Kidney glomerular epithelial cell (primary cell): ENCODE results near the gene MMS22L.
"Not testable (repeated sequence)": the region's sequence is repeated elsewhere in the genome, so short reads cannot be mapped to it uniquely, and the experiment has no call there.

ENCODE experiments used
- DNase-seq: peaks from one replicate; lab custom pipeline; 2025; lab: John Stamatoyannopoulos, UW

MMS22L gene

DNA sequence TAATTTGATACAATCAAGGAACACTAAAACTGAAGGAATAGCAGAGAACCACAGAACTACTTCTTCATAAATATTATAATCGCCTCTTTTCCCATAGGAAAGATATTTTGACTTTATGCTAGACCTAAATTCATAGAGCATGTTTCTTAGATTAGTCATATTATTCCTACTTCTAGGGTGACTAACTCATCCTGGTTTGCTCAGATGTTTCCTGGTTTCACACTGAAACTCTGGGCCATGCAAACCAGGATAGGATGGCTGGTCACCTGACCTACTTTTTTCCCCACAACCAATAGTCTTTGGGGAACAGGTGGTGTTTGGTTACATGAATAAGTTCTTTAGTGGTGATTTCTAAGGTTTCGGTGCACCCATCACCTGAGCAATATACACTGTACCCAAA lies 42.8 kb downstream of the MMS22L start:
- peak; percentile 15 for DNase-seq

GRCh38 chr6:97231911-97232310 lies 51.1 kb downstream of the MMS22L start:
- DNase-seq, result no peak

GRCh38 chr6:97222903-97223302 lies 60.1 kb downstream of the MMS22L start:
- no peak for DNase-seq

DNA sequence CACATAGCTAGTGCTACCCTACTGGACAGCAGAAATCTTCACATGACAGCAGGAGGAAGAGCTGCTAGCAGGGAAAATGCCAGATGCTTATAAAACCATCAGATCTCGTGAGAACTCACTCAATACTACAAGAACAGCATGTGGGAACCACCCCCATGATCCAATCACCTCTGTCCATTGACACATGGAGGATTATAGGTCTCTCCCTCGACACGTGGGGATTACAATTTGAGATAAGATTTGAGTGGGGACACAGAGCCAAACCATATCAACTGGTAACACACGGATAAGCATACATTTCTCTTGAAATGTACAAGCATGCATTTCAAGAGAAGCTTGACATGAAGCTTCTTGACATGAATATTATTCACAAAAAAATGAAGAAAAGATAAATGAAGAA lies 64.1 kb downstream of the MMS22L start:
- no peak for DNase-seq

DNA sequence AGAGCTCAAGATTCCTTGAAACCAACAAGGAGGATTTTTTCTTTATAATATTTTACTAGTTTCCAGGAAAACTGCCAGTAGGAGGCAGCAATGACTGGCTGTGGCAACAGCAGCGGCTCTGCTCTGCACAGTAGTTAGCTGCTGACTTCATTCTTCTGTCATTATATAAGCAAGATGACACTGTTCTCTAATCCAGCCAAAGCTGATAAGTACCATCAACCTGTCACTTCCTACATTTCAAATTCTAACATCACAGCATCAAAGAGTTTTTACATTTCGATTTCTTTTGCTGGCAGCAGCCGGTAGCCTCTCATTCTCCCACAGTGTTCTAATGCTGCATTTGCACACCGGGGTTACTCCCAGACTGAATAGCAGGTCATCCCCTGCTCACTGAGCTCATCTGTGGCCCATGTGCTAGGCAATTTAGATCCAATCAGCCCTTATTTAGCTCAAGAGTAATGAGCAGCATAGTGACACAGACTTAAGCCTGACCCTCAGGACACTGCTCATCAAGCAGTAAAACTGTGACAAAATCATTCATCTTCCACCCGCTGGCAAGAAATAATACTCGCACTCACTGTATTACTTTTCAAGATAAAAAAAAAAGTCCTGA lies 67.8 kb downstream of the MMS22L start:
- peak; percentile 64 for DNase-seq

GRCh38 chr6:97214671-97215070 lies 68.3 kb downstream of the MMS22L start:
- DNase-seq, result no peak

DNA sequence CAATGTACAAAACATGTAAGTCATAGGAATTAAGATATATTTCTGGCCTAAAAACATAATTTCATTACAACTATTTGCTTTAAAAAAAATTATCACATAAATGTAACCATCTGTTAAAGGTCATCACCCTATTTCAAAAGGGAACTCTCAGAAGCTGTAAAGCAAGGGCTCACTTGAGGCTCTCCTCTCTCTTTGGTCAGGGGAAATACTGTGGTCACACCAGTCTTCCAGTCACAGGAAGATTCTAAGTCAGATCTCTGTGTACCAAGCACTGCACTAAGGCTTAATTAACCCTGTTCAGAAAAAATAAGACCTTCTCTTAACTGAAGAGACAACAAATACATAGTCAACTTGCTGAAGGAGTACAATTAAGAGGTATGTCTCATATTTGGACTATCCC lies 75.6 kb downstream of the MMS22L start:
- no peak for DNase-seq

DNA sequence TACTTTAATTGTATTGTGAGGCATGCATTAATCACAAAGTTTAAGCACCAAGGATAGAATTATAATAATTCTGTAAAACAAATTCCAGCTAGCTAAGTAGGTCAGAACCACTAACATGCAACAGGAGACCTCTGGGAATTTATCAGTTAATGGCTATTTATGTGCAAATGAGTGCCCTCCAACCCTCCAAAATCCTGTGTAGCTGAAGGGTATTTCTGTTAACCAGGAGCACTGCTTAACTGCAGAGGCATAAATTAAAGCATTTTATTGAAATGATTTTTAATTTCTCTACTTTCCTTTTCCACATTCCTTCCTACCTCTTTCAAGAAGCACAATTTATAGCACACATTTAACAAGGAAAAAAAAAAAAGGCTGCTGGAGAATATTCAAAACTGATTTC lies 77.0 kb downstream of the MMS22L start:
- DNase-seq, result no peak

DNA sequence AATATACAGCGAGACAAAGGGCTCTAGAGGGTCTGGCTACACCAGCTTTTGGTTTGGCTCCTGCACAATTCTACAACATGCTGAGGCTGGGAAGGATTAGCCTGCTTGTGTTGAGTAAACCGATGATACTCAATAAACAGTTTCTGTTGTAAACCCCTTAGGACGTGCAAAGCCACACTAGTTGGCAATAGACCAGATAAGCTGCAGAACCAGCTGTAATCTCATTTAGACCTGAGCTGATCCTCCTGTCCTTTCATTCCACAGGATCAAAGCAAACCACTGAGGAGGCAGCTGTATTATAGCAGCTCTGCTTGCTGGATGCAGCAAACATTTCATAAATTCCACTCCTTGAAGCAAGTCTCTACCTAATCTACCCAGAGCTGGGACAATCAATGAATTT lies 79.7 kb downstream of the MMS22L start:
- no peak for DNase-seq

DNA sequence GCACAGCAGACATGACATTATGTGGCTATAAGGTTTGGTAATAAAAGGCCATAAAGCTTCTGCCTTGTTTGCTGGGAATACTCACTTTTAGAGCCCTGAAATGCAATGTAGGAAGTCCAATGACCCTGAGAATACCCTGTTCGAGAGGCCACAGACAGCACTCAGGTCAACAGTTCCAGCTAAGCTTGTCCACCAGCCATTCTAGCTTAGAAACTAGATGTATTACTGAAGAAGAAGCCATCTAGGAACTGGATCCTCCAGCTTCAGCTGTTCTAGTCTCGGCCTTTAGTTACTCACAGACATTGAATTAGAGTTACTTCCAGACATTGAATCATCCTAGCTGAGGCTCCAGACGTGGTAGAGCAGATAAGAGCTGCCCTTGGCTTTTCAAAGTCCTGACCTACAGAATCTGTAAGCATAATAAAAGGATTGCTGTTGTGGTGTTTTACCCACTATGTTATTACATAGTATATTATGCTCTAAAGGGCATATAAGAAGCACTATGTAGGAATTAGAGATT lies 84.9 kb downstream of the MMS22L start:
- no peak for DNase-seq

- DNase-seq, result no peak
Observed at GRCh38 chr6:97195117-97195516, 87.9 kb downstream of the MMS22L start.

- no peak for DNase-seq
Observed at GRCh38 chr6:97189767-97190166, 93.2 kb downstream of the MMS22L start.

DNA sequence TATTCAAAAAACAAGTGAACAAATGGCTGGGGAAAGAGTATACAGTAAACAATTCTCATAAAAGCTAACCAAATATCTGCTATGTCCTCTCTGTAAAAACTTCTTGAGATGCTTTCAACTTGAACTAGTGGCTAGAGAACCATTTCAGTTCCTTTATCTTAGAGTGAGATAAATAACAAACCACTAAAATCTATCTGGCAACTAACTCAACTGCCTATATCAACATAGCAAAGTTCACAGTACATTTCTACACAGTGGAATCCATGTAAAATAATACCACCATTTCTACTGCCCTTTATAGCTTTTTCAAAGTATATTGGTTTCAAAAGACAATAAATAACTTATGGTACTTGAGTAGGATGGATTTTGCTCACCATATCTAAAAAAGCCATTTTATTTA lies 95.1 kb downstream of the MMS22L start:
- DNase-seq, result no peak

GRCh38 chr6:97186416-97186999 lies 96.5 kb downstream of the MMS22L start:
- peak; percentile 64 for DNase-seq

- peak; percentile 80 for DNase-seq
Observed at GRCh38 chr6:97177905-97178304, 105.1 kb downstream of the MMS22L start.

GRCh38 chr6:97176468-97176867 lies 106.5 kb downstream of the MMS22L start:
- DNase-seq, result no peak

DNA sequence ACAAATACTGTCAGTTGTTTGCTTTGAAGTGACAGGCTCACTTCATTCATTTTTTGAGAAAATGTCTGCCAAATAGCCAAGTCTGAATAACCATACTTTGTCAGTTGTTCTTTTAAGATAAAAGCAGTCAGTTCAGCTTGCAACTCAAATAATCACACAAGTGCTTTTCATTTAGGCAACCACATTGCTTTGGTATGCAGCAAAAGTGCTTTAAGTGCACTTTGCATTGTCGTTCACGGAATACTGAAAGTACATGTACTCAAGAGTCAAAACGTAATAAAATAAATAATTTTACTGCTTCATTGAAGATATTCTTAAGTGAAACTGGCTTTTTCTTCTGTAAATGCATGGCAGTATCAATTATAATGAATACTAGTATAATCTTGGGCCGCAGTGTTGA lies 107.2 kb downstream of the MMS22L start:
- no peak for DNase-seq

DNA sequence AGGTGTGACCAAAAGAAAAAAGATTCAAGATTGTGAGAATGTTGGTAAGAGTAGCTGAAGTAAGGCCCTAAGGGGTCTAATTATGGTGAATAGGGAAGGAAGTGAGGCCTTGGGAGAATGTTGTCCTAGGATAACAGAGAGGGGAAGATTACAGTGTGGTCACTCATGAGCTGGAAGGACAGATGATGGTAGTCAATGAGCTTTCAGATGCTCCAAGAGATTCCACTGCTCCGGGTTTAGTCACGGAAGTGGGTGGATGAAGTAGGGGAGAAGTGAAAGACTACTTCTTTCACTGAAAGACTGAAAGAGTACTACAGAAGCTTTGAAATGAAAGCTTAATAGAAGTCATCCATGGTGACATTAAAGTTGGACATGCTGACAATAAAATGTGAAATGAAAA lies 108.5 kb downstream of the MMS22L start:
- no peak for DNase-seq

DNA sequence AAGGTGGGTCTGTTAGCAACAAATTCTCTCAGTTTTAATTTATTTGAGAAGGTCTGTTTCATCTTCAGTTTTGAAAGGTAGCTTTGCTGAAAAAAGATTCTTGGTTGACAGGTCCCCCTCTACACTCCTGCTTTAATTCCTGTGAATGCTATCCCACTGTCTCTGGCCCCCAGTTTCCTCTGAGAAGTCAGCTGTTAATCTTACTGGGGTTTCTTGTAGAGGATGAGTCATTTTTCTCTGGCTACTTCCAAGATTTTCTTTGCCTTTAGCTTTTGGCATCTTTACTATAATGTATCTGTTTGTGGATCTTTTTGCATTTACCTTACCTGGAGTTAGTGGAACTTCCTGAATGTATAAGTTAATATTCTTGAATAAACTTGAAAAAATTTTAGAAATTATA lies 122.7 kb downstream of the MMS22L start:
- DNase-seq, result no peak

GRCh38 chr6:97155447-97155846 lies 127.6 kb downstream of the MMS22L start:
- DNase-seq, result not testable (repeated sequence)

GRCh38 chr6:97154015-97154414 lies 129.0 kb downstream of the MMS22L start:
- DNase-seq, result no peak

- no peak for DNase-seq
Observed at GRCh38 chr6:97151601-97152000, 131.4 kb downstream of the MMS22L start.

DNA sequence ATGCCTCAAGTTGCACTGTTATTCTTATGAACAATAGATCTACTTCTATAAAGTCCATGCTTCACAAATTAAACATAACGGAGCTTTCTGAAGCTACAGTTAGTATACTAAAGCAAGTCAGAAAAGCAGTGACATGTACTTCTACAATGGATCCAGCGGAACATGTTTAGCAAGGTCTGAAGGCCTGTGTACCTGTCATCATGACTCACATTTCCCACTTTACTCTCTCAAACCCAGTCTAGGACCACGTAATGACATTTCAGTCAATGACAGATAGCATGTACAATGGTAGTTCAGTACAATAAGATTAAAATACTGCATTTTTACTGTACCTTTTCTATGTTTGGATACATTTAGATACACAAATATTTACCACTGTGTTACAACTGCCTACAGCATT lies 132.1 kb downstream of the MMS22L start:
- no peak for DNase-seq

GRCh38 chr6:97147421-97147820 lies 135.6 kb downstream of the MMS22L start:
- DNase-seq, result no peak
